ENCODE data around the gene TBL1X. TPM values are rescaled to one million over a fixed set of nuclear protein-coding genes. Genes with fewer than 3 reads are reported as not detected.

Gene TBL1X
- polyA plus RNA-seq, 3 donors = 23.0 to 26.1 (median 25.7) TPM

GRCh38 chrX:9611436-9612145 is 146.7 kb downstream of the TBL1X start:
- DNase-seq (ENCODE audit: low read depth in 3 of 3, low spot score in 2 of 3) = no peak

DNA sequence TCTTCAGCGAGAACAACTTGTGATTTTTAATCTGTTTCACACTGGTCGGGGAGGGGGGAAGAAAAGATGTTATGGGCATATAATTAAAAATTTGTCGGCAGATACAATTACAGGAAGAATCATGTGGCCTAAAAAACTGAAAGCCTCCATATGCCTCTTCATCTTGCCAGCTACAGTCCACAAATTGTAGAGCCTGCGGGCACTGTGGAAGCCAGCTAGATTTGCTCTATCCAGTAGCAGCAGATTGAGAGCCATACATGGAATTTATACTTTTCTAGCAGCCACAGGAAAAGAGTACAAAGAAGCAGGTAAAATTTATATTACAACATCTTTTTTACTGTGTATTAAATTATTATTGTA is 147.3 kb downstream of the TBL1X start:
- no peak for DNase-seq (ENCODE audit: low read depth in 3 of 3, low spot score in 2 of 3)

GRCh38 chrX:9614016-9614415 is 149.2 kb downstream of the TBL1X start:
- DNase-seq (ENCODE audit: low read depth in 3 of 3, low spot score in 2 of 3) = no peak

GRCh38 chrX:9619133-9619532 is 154.3 kb downstream of the TBL1X start:
- no peak for DNase-seq (ENCODE audit: low read depth in 3 of 3, low spot score in 2 of 3)

- DNase-seq (ENCODE audit: low read depth in 3 of 3, low spot score in 2 of 3) = no peak
These were observed 154.7 kb downstream of the TBL1X start for GRCh38 chrX:9619581-9619980.

- DNase-seq (ENCODE audit: low read depth in 3 of 3, low spot score in 2 of 3) = no peak
These were observed 157.3 kb downstream of the TBL1X start for GRCh38 chrX:9622128-9622527.

DNA sequence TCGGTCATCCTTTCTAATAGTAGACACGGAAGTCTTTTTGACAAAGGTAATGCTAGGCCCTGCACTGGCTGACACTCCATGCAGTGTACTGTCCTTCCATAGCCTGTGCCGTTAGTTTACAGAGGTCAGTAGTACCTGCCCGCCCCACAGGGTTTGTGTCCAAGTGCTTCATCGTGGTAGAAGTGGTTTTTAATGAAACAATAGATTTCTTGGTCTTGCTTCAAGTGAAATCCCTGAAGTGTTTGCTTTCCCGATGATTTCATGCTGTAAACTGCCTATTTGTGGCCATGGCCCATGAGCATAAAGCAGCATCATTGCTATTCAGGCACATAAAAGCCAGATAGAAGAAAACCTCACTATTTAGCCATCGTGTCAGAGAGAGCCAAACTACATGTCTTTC is 161.5 kb downstream of the TBL1X start:
- no peak for DNase-seq (ENCODE audit: low read depth in 3 of 3, low spot score in 2 of 3)

DNA sequence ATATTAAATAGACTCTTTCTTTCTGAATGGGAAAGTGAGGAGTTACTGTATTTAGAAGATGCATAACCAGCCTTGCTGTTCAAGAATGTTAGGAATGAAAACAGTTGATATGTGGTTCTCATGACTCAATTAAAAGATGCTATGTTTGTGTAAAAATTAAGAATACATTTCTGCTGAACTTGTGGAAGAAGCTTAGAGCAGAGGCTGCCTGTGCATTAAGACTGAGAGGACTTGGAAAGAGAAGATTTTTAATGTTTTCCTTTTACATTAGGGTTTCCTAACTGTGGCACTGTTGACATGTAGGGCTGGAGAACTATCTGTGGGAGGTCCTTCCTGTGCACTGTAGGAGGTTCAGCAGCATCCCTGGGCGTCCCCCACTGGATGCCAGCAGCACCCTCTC is 163.1 kb downstream of the TBL1X start:
- DNase-seq (ENCODE audit: low read depth in 3 of 3, low spot score in 2 of 3) = no peak

DNA sequence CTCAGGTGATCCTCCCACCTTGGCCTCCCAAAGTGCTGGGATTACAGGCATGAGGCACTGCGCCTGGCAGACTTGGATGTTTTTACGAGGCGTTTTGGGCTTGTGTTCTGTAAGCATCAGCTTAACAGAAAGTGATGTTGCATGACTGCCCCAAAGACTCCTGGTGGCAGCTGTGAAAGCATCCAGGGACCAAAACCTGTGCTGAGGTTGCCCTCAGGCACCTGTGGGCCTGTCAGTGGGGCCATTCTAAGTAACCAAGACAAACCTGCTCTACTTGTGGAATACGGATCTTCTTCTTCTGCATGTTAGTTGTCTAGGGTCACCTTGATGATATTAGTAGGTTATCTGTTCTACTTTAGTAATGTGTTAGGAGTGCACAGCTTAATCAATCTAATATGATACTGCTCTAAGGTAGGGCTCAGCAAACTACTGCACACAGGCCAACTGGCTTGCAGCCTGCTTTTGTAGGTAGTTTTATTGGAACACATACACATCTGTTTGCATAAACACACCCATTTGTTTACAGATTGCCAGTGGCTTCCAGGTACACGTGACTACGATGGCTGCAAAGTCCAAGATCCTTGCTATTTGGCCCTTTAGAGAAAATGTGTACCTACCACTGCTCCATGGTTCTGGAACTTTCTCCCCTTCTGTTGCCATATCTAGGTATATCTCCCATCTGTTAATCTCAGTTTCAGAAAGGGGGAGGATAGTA is 164.1 kb downstream of the TBL1X start:
- DNase-seq (ENCODE audit: low read depth in 3 of 3, low spot score in 2 of 3) = no peak

DNA sequence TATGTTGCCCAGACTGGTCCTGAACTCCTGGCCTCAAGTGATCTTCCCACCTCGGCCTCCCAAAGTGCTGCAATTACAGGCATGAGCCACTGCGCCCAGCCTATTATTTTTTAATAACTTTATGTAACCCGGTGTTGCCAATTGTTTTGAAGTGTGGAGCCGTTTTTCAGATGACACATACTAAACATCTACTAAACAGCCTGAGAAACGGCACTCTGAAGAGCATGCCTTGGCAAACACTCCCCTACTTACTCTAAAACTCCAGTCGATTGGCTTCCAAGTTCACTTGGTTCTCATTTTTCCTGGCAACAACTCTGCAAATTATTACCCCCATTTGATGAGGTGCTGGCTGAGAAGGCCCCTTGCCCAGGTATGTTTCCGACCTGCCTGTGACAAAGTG is 169.7 kb downstream of the TBL1X start:
- no peak for DNase-seq (ENCODE audit: low read depth in 3 of 3, low spot score in 2 of 3)

DNA sequence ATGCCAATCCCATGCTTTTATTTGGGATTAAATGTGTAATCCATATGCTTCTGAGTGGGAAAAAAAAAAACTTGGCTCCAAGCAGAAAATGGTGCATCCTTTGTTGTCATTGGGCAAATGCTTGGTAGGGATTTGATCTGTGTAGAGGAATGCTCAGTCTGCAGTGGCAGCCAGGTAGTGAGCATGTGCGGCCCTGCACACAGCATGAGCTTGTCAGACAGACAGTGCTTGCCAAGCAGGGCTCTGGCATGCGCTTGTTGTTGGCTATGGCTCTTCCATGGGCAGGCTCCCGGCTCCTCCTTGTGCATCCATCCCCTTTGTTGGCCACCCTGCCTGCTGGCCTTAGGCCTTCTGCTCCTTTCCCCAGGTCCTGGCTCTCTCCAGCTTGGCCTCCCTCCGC is 170.5 kb downstream of the TBL1X start:
- DNase-seq (ENCODE audit: low read depth in 3 of 3, low spot score in 2 of 3) = no peak

DNA sequence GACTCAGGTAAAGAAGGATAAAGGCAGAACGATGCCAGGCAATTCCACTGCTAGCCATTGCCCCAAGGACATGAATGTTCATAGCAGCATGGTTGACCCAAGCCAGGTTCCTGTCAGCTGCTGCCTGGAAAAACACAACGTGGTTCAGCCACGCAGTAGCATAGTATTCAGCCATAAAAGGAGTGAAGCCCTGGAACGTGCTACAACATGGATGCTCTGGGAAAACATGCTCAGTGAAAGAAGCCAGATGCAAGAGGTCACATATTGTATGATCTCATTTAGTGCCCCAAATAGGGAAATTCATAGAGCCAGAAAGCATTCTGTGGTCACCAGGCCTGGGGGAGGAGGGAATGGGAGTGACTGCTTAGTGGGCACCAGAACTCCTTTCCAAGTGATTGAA is 170.9 kb downstream of the TBL1X start:
- DNase-seq (ENCODE audit: low read depth in 3 of 3, low spot score in 2 of 3) = no peak

DNA sequence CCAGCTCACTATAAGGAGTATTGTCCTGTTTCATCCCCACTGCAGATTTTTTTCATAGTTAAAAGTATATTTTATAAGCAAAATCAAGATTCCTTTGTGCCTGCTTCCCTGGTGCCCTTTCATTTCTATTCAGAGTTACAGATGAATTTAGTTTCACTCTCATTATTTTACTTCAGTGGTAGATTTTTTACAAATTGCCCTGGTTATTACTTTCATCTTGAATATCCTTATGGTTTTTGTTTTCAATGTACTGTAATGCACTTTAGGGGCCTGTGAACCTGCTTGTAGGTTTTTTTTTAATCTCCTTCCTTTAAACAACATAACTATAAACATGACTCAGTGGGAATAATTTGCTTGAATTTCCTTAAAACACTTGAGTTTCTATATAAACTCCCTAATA is 174.0 kb downstream of the TBL1X start:
- DNase-seq (ENCODE audit: low read depth in 3 of 3, low spot score in 2 of 3) = no peak

DNA sequence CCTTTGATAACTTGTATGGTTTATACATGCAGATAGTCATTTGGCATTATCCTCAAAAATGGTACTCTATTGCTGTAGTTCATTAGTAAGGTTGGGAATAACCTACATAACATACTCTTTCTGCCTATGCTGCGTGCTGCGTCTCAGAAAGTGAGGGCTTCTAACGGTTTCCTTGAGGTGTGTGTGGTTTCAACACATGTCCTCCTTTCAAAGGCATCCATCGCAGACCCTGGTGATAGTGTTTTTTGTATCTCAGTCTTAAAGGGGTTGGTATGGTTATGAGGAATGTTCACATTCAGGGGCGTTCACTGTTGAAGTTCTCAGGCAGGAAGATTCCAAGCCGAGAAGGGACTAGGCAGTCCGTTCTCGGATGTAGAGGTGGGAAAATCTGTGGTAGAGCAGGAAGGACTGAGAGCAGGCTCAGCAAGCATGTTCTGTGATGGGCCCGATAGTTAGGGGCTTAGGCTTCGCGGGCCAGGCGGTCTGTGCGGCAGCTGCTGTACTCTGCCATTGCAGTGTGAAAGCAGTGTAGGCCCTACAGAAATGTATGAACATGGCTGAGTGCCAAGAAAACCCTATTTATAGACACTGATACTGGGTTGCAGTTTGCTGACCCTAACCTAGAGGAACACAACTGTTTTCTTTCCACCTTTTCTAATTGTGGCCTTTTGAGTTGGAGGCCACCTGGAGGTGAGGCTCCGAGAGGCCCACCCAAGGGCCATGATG is 177.6 kb downstream of the TBL1X start:
- no peak for DNase-seq (ENCODE audit: low read depth in 3 of 3, low spot score in 2 of 3)

GRCh38 chrX:9643807-9644206 is 178.9 kb downstream of the TBL1X start:
- DNase-seq (ENCODE audit: low read depth in 3 of 3, low spot score in 2 of 3) = no peak

DNA sequence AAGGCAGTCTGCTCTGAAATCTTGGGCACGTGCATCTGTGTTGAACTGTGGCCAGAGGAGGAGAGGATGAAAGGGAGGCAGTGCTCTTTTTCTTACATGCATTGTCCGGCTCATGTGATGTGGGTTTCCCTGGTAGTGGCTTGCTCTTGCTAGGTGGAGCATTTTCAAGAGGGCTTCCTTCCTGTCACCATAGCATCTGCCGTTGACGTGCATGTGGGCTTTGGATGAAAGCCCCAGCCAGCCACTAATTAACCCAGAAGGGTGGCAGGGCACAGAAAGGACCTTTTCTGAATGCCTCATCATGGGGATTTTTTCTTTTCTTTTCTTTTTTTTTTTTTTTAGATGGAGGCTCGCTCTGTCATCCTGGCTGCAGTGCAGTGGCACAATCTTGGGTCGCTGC is 179.5 kb downstream of the TBL1X start:
- DNase-seq (ENCODE audit: low read depth in 3 of 3, low spot score in 2 of 3) = no peak

DNA sequence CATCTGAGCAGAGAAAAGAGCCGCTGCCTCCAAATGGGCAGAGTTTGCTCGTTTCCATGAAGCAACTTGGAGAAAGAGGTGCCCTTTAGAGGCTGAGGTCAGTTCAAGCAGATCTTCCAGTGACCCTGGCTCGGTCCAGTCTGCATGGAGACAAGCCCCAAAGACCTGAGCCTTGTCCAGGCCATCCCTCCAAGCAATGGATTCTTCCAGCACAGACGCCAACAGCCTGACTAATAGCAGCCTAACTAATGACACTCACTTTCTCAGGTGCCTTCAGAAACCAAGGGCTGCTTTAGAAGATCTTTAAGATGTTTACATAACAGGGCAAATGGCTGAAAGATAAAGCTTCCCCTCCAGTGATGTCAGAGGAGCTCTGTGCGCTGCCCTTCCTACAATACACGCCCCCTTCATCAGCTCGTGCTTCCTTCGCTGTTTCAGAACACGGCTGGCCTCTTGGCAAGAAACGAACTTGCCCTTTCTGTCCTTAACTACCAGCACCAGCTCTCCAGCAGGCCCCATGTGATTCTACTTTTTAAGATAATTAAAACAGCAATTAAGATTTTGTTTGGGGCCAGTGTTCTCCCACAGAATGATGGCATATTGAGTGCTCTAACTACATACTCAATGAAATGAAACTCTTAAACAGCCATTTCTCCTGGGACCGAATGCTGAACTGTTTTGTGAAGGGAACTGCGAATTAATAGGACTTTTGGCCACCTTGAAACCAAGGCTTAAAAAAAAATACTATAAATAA is 181.8 kb downstream of the TBL1X start:
- DNase-seq (ENCODE audit: low read depth in 3 of 3, low spot score in 2 of 3) = no peak

DNA sequence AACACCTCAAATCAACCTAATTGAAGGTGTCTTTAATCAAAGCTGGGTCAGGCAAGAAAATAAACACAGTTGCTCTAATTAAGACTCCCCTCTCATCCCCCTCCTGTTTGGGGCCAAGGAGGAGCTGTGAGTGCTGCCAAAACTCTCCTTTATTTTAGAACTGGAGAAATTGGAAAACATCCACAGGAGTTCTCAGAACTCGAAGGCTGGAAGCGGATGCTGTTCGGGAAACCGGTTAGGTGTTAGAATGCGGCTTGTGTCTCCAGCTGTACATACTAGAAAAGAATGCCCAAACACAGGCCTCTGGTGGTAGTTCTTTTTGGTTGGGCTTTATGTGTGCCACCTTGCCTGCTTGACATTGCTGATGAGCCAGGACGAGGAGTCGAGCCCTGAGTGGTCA is 182.6 kb downstream of the TBL1X start:
- DNase-seq (ENCODE audit: low read depth in 3 of 3, low spot score in 2 of 3) = no peak

DNA sequence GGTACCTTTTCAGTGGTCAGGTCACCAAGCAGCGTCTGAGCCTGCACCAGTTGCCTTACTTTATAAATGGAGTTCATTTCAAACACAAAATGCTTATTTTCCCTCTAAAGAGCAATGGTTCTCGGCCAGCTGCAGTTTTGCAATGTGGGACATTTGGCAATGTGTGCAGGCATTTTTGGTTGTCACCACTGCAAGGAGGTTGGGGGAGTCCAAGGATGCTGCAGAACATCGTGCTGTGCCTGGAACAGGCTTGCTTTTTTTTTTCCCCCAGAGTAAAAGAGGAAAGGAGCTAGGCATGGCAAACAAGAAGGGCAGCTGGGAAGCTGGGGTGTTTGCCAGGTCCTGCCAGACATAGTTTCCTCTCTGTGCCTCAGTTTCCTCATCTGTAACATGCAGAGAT is 185.2 kb downstream of the TBL1X start:
- no peak for DNase-seq (ENCODE audit: low read depth in 3 of 3, low spot score in 2 of 3)

GRCh38 chrX:9651737-9652136 is 186.9 kb downstream of the TBL1X start:
- DNase-seq (ENCODE audit: low read depth in 3 of 3, low spot score in 2 of 3) = no peak

DNA sequence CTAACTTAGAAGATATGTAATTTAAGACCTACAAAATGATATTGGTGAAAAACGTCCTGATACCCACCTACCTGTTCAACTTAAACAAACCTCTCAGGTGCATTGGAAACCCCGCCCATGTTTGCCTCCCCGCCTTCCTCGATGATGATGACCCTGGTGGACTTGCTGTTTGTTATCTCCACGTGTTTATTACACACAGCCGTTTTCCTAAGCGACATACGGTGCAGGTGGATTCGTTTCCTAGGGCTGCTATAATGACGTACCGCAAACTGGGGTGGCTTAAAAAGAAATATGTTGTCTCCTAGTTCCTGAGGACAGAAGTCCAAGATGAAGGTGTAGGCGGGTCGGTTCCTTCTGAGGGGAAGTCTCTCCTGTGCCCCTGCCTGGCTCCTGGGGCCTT is 190.1 kb downstream of the TBL1X start:
- no peak for DNase-seq (ENCODE audit: low read depth in 3 of 3, low spot score in 2 of 3)
